GM10248 (cell line): ENCODE results near the gene AFG1L.
A peak's percentile ranks its signal among the peaks of the same experiment; 100 is the strongest.

Experiments used
- CTCF ChIA-PET: fragments of 300-600 bp; sonication (Branson Sonifier 250); formaldehyde crosslinking; extraction: SDS; loops from one replicate; lab custom pipeline; 2021; ENCODE audit warnings: antibody characterized with exemption; lab: Yijun Ruan, JAX
- POLR2A ChIA-PET: fragments of 350-650 bp; sonication (Branson Sonifier 250); formaldehyde crosslinking; extraction: SDS; loops from one replicate; lab custom pipeline; 2020; ENCODE audit warnings: antibody characterized with exemption; lab: Yijun Ruan, JAX
- DNase-seq: peaks from one replicate; pipeline ENCODE4 v3.0.0; 2012; ENCODE audit errors: extremely low spot score
- TF ChIP-seq, protein P1 (sequence below): IDR thresholded peaks from 2 replicates; pipeline ENCODE4 v1.5.1; 2012; ENCODE audit warnings: mild to moderate bottlenecking, low read depth; ENCODE audit errors: extremely low read depth, missing control alignments, control extremely low read depth

AFG1L gene

DNA sequence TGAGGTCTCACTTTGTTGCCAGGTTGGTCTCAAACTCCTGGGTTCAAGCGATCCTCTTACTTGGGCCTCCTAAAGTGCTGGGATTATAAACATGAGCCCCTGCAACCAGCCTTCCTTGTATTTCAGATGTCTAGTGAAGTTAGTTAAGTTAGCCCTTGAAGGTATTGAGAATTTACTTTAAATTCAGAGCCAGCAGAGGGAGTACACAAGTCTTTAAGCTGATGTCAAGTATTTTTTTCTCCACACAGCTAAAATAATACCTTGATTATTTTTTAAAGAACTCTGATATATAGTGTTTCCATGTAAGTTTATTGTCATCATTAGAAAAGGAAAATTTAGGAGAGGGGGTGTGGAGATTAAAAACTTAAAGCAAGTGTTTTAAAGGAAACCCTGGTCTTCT, 275.7 kb downstream of the AFG1L start:
- ChIA-PET POLR2A (no interaction called here), CTCF (interaction anchor here (1.2 to 2.1 kb wide), 3 partner anchors 10 to 501 kb away, joined by 3 to 6 read pairs (median 4); no protein-coding TSS in a partner anchor)
- no peak for DNase-seq
- TF ChIP-seq, protein P1, sequence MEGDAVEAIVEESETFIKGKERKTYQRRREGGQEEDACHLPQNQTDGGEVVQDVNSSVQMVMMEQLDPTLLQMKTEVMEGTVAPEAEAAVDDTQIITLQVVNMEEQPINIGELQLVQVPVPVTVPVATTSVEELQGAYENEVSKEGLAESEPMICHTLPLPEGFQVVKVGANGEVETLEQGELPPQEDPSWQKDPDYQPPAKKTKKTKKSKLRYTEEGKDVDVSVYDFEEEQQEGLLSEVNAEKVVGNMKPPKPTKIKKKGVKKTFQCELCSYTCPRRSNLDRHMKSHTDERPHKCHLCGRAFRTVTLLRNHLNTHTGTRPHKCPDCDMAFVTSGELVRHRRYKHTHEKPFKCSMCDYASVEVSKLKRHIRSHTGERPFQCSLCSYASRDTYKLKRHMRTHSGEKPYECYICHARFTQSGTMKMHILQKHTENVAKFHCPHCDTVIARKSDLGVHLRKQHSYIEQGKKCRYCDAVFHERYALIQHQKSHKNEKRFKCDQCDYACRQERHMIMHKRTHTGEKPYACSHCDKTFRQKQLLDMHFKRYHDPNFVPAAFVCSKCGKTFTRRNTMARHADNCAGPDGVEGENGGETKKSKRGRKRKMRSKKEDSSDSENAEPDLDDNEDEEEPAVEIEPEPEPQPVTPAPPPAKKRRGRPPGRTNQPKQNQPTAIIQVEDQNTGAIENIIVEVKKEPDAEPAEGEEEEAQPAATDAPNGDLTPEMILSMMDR: peak; percentile 21

DNA sequence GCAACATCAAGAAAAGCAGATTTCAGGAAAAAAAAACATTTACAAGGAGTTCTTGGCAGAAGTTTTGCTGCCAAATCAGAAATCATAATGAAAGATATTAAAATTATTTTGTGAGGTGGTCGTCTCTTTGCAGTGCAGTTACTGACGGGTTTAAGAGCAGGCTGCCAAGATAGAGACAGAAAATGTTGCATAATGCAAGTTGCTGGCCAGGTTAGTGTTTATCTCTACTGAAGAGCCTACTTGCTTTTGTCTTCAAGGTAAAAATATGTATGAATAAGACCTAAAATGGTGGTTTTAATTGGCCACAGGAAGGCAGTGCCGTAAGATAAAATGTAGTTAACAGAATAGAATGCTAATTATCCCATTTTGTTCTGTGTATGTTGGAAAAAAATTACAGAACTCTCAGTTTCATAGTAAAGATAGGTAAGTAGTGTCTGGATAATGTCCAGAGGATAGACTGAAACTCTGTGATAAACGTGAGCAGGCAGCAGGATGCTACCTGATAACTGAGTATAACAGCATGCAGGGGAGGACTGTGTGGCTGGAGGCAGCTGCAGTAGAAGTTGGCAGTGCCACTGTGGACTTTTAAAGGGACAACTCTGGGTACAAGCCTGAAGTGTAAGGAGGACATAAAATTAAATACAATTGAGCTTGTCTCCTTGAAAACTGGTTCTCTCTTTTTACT, 279.7 kb downstream of the AFG1L start:
- TF ChIP-seq, protein P1: no peak
- CTCF ChIA-PET: interaction anchor here (1.1 to 3.9 kb wide), 3 partner anchors 11 to 23 kb away, joined by 3 to 15 read pairs (median 15); no protein-coding TSS in a partner anchor
- POLR2A ChIA-PET: no interaction called here
- no peak for DNase-seq
